Measurements from ENCODE around the gene PPIA.

DNA sequence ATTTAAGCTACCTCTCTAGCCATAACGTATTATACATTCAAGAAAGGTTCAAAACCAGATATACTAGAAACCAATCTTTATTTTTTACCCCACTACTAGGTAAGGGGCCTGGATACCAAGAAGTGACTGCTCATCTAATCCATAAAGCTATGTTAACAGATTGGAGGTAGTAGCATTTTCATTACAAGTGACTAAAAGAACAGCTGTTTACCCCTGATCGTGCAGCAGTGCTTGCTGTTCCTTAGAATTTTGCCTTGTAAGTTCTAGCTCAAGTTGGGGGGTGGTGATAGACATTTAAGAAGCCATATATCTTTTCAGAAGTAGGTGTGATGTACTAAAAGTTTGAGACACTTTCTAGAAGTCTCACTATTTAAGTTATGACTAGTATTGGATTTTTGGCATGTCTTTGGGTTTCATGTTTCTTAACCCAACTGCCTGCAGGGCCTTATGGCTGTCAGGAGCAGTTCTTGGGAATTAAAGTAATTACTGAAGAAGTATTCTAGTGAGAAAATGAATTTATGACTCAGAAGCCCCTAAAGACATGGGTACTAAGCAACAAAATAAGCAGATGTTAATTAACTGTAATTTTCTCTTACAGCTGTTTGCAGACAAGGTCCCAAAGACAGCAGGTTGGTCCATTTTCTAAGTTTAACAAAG lies 2.3 kb downstream of the PPIA start:
- TF ChIP-seq CTCF (IDR thresholded peaks at IDR 0.05 in 2 of 3, conservative IDR thresholded peaks at IDR 0.05 in 1 of 3; ENCODE audit: borderline replicate concordance in 1 of 3, insufficient read depth in 1 of 3, low read depth in 2 of 3, low read length in 2 of 3) (no peak), EGR1 (IDR thresholded peaks at IDR 0.05; ENCODE audit: low read depth) (no peak), POLR2A (IDR thresholded peaks at IDR 0.05; ENCODE audit: borderline replicate concordance, extremely low read depth, insufficient read depth, insufficient read length) (no peak), RAD21 (IDR thresholded peaks at IDR 0.05; ENCODE audit: low read depth) (no peak)

All from HCT116 (cell line).